GM23338 (cell line): Measurements from ENCODE around the gene PDE10A. TPM values are rescaled to one million over a fixed set of nuclear protein-coding genes. Genes with fewer than 3 reads are reported as not detected.

Experiments used
- ATAC-seq: fragments of 200-7000 bp; cut with Tn5 transposase; 3 replicates; pipeline ENCODE4 v1.9.1; 2020
- DNase-seq: peaks from one replicate; pipeline ENCODE4 v3.0.0-alpha.2; 2015; ENCODE audit warnings: low spot score
- H2AFZ ChIP-seq: fragments of 200-600 bp; sonication (generic); 2 replicates; pipeline ENCODE4 v1.8.0; 2016; ENCODE audit warnings: antibody characterized with exemption, mild to moderate bottlenecking, moderate library complexity
- H3F3A ChIP-seq: fragments of 200-600 bp; sonication (generic); replicated peaks from 2 replicates; pipeline ENCODE4 v1.8.0; 2017; ENCODE audit warnings: antibody characterized with exemption, mixed run types, low read depth
- H3K27ac ChIP-seq: fragments of 200-600 bp; sonication (generic); 2 replicates; pipeline ENCODE4 v1.6.1; 2016; ENCODE audit warnings: low read depth
- H3K27me3 ChIP-seq: fragments of 200-600 bp; sonication (generic); 2 replicates; pipeline ENCODE4 v1.8.0; 2016; ENCODE audit warnings: mild to moderate bottlenecking, mixed run types, moderate library complexity; ENCODE audit not compliant: insufficient read depth
- H3K36me3 ChIP-seq: fragments of 200-600 bp; sonication (generic); 2 replicates; pipeline ENCODE4 v1.8.0; 2016; ENCODE audit warnings: mild to moderate bottlenecking; ENCODE audit not compliant: insufficient read depth
- H3K4me1 ChIP-seq: fragments of 200-600 bp; sonication (generic); 2 replicates; pipeline ENCODE4 v1.8.0; 2016; ENCODE audit warnings: mild to moderate bottlenecking, moderate library complexity; ENCODE audit not compliant: insufficient read depth
- H3K4me2 ChIP-seq: fragments of 200-600 bp; sonication (generic); 2 replicates; pipeline ENCODE4 v1.7.1; 2017; ENCODE audit warnings: mixed run types
- H3K4me3 ChIP-seq: fragments of 200-600 bp; sonication (generic); 2 replicates; pipeline ENCODE4 v1.6.1; 2016; ENCODE audit warnings: mixed run types
- H3K79me2 ChIP-seq: fragments of 200-600 bp; sonication (generic); replicated peaks from 2 replicates; pipeline ENCODE4 v1.8.0; 2017; ENCODE audit warnings: mild to moderate bottlenecking; ENCODE audit not compliant: insufficient read depth
- H3K9me2 ChIP-seq: fragments of 200-600 bp; sonication (generic); 2 replicates; pipeline ENCODE4 v1.8.0; 2017; ENCODE audit not compliant: insufficient read depth
- H4K20me1 ChIP-seq: fragments of 200-600 bp; sonication (generic); replicated peaks from 2 replicates; pipeline ENCODE4 v1.8.0; 2017; ENCODE audit warnings: mild to moderate bottlenecking; ENCODE audit not compliant: insufficient read depth
- H3K27ac Mint-ChIP-seq: 2 replicates; pipeline ENCODE4 v1.8.0; 2020; ENCODE audit warnings: inconsistent platforms, mild to moderate bottlenecking, moderate library complexity, mixed read lengths
- H3K27me3 Mint-ChIP-seq: 3 replicates; pipeline ENCODE4 v1.8.0; 2022; ENCODE audit warnings: low read depth, mild to moderate bottlenecking, moderate library complexity, mixed read lengths, inconsistent platforms; ENCODE audit not compliant: insufficient read depth, poor library complexity
- H3K36me3 Mint-ChIP-seq: 3 replicates; pipeline ENCODE4 v1.8.0; 2021; ENCODE audit warnings: low read depth, mild to moderate bottlenecking, inconsistent platforms, moderate library complexity, mixed read lengths
- H3K4me1 Mint-ChIP-seq: 3 replicates; pipeline ENCODE4 v1.8.0; 2020; ENCODE audit warnings: mild to moderate bottlenecking, inconsistent platforms, mixed read lengths
- H3K4me3 Mint-ChIP-seq: 3 replicates; pipeline ENCODE4 v1.8.0; 2021; ENCODE audit warnings: moderate library complexity, mild to moderate bottlenecking, inconsistent platforms, mixed read lengths
- H3K9me3 Mint-ChIP-seq: 3 replicates; pipeline ENCODE4 v1.8.0; 2020; ENCODE audit warnings: moderate library complexity, mild to moderate bottlenecking, inconsistent platforms, mixed read lengths
- CREB1 ChIP-seq: fragments of 250-450 bp; sonication (Bioruptor Pico); IDR thresholded peaks from 2 replicates; pipeline ENCODE4 v1.5.0; 2020; ENCODE audit warnings: low read depth, mild to moderate bottlenecking, moderate library complexity
- EZH2 ChIP-seq: fragments of 200-600 bp; sonication (generic); IDR thresholded peaks from one replicate; pipeline ENCODE4 v1.8.0; 2017; ENCODE audit warnings: antibody characterized with exemption, mild to moderate bottlenecking, low read depth; ENCODE audit not compliant: unreplicated experiment
- JUNB ChIP-seq: IDR thresholded peaks from one replicate; pipeline ENCODE4 v1.6.1; 2016; ENCODE audit warnings: antibody characterized with exemption; ENCODE audit not compliant: unreplicated experiment
- NANOG ChIP-seq: IDR thresholded peaks from 2 replicates; pipeline ENCODE4 v1.6.1; 2016; ENCODE audit warnings: antibody characterized with exemption, borderline replicate concordance
- ZNF114 ChIP-seq: fragments of 250-450 bp; sonication (Bioruptor Pico); IDR thresholded peaks from 2 replicates; pipeline ENCODE4 v1.5.0; 2020; ENCODE audit warnings: mild to moderate bottlenecking, moderate library complexity
- ZNF331 ChIP-seq: fragments of 250-450 bp; sonication (Bioruptor Pico); IDR thresholded peaks from 2 replicates; pipeline ENCODE4 v1.5.0; 2020; ENCODE audit warnings: low read depth, mild to moderate bottlenecking, moderate library complexity
- polyA plus RNA-seq: library from polyadenylated mRNA; unstranded; fragments of >200 nt; fragmentation: Nextera tagmentation; extraction: Ambion mirVana; gene quantifications from 2 replicates; pipeline ENCODE4 v1.2.1, GENCODE V29; 2016
- total RNA-seq: library from RNA; depleted of rRNA; stranded (reverse); fragments of >200 nt; shearing (Covaris generic); gene quantifications from 2 replicates; pipeline ENCODE4 v1.2.3, GENCODE V29; 2014
- TF ChIP-seq, protein P1 (sequence below): IDR thresholded peaks from one replicate; pipeline ENCODE4 v1.6.1; 2018; ENCODE audit warnings: antibody characterized with exemption; ENCODE audit not compliant: unreplicated experiment
- TF ChIP-seq, protein P2 (sequence below): fragments of 250-450 bp; sonication (Bioruptor Pico); IDR thresholded peaks from 2 replicates; pipeline ENCODE4 v1.5.0; 2020; ENCODE audit warnings: mild to moderate bottlenecking, moderate library complexity

Gene PDE10A
- total and polyA plus RNA-seq, 2 experiments from 2014 or later, result 0.50 to 3.9 TPM

DNA sequence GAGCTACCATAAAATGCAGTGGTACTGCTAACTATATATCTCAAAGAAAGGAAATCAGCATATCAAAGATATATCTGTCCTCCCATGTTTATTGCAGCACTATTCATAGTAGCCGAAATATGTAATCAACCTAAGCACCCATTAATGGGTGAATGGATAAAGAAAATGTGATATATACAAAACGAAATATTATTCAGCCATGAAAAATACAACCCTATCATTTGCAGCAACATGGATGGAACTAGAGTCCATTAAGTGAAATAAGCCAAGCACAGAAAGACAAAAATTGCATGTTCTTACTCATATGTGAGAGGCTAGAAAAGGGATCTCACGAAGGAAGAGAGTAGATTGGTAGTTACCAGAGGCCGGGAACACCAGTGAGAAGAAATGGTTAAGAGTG is 126.1 kb downstream of the PDE10A start:
- H4K20me1 ChIP-seq, result no peaks in the 10 kb centered on the region
- H3K9me2 ChIP-seq, result 0 out of 2 replicates have a peak, but pooled peaks cover 6% of the 10 kb centered on the region
- H3K4me3 ChIP-seq, result no peak overlapping the region
- ATAC-seq, result no peak
- Mint-ChIP-seq H3K4me3 (no peak overlapping the region), H3K36me3 (no peaks in the 10 kb centered on the region), H3K27ac (no peak overlapping the region), H3K9me3 (no peaks in the 10 kb centered on the region), H3K27me3 (no peaks in the 10 kb centered on the region), H3K4me1 (no peaks in the 10 kb centered on the region)
- H3K36me3 ChIP-seq, result no peaks in the 10 kb centered on the region
- no peaks in the 10 kb centered on the region for H3K27me3 ChIP-seq
- no peak overlapping the region for H3K27ac ChIP-seq
- no peak for TF ChIP-seq JUNB
- no peak for TF ChIP-seq CREB1 (CRISPR knock-in tag)
- TF ChIP-seq NANOG, result no peak
- TF ChIP-seq EZH2, result no peak
- TF ChIP-seq, protein P1, sequence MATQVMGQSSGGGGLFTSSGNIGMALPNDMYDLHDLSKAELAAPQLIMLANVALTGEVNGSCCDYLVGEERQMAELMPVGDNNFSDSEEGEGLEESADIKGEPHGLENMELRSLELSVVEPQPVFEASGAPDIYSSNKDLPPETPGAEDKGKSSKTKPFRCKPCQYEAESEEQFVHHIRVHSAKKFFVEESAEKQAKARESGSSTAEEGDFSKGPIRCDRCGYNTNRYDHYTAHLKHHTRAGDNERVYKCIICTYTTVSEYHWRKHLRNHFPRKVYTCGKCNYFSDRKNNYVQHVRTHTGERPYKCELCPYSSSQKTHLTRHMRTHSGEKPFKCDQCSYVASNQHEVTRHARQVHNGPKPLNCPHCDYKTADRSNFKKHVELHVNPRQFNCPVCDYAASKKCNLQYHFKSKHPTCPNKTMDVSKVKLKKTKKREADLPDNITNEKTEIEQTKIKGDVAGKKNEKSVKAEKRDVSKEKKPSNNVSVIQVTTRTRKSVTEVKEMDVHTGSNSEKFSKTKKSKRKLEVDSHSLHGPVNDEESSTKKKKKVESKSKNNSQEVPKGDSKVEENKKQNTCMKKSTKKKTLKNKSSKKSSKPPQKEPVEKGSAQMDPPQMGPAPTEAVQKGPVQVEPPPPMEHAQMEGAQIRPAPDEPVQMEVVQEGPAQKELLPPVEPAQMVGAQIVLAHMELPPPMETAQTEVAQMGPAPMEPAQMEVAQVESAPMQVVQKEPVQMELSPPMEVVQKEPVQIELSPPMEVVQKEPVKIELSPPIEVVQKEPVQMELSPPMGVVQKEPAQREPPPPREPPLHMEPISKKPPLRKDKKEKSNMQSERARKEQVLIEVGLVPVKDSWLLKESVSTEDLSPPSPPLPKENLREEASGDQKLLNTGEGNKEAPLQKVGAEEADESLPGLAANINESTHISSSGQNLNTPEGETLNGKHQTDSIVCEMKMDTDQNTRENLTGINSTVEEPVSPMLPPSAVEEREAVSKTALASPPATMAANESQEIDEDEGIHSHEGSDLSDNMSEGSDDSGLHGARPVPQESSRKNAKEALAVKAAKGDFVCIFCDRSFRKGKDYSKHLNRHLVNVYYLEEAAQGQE, result no peak
- no peak for TF ChIP-seq ZNF331 (CRISPR knock-in tag)
- no peak for TF ChIP-seq ZNF114 (CRISPR knock-in tag)
- TF ChIP-seq, protein P2, sequence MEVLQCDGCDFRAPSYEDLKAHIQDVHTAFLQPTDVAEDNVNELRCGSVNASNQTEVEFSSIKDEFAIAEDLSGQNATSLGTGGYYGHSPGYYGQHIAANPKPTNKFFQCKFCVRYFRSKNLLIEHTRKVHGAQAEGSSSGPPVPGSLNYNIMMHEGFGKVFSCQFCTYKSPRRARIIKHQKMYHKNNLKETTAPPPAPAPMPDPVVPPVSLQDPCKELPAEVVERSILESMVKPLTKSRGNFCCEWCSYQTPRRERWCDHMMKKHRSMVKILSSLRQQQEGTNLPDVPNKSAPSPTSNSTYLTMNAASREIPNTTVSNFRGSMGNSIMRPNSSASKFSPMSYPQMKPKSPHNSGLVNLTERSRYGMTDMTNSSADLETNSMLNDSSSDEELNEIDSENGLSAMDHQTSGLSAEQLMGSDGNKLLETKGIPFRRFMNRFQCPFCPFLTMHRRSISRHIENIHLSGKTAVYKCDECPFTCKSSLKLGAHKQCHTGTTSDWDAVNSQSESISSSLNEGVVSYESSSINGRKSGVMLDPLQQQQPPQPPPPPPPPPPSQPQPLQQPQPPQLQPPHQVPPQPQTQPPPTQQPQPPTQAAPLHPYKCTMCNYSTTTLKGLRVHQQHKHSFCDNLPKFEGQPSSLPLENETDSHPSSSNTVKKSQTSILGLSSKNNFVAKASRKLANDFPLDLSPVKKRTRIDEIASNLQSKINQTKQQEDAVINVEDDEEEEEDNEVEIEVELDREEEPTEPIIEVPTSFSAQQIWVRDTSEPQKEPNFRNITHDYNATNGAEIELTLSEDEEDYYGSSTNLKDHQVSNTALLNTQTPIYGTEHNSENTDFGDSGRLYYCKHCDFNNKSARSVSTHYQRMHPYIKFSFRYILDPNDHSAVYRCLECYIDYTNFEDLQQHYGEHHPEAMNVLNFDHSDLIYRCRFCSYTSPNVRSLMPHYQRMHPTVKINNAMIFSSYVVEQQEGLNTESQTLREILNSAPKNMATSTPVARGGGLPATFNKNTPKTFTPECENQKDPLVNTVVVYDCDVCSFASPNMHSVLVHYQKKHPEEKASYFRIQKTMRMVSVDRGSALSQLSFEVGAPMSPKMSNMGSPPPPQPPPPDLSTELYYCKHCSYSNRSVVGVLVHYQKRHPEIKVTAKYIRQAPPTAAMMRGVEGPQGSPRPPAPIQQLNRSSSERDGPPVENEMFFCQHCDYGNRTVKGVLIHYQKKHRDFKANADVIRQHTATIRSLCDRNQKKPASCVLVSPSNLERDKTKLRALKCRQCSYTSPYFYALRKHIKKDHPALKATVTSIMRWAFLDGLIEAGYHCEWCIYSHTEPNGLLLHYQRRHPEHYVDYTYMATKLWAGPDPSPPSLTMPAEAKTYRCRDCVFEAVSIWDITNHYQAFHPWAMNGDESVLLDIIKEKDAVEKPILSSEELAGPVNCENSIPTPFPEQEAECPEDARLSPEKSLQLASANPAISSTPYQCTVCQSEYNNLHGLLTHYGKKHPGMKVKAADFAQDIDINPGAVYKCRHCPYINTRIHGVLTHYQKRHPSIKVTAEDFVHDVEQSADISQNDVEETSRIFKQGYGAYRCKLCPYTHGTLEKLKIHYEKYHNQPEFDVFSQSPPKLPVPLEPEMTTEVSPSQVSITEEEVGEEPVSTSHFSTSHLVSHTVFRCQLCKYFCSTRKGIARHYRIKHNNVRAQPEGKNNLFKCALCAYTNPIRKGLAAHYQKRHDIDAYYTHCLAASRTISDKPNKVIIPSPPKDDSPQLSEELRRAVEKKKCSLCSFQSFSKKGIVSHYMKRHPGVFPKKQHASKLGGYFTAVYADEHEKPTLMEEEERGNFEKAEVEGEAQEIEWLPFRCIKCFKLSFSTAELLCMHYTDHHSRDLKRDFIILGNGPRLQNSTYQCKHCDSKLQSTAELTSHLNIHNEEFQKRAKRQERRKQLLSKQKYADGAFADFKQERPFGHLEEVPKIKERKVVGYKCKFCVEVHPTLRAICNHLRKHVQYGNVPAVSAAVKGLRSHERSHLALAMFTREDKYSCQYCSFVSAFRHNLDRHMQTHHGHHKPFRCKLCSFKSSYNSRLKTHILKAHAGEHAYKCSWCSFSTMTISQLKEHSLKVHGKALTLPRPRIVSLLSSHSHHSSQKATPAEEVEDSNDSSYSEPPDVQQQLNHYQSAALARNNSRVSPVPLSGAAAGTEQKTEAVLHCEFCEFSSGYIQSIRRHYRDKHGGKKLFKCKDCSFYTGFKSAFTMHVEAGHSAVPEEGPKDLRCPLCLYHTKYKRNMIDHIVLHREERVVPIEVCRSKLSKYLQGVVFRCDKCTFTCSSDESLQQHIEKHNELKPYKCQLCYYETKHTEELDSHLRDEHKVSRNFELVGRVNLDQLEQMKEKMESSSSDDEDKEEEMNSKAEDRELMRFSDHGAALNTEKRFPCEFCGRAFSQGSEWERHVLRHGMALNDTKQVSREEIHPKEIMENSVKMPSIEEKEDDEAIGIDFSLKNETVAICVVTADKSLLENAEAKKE (CRISPR knock-in tag), result no peak
- no peak overlapping the region for H3K4me2 ChIP-seq
- no peak overlapping the region for H2AFZ ChIP-seq
- DNase-seq, result no peak
- no peaks in the 10 kb centered on the region for H3K79me2 ChIP-seq
- H3K4me1 ChIP-seq, result no peaks in the 10 kb centered on the region
- no peaks in the 10 kb centered on the region for H3F3A ChIP-seq
